GM12865 (cell line): ENCODE results near the gene RNF167.

Experiments
- DNase-seq: peaks from one replicate; pipeline ENCODE4 v3.0.0; 2010; ENCODE audit warnings: low read depth
- H3K4me3 ChIP-seq: 2 replicates; pipeline ENCODE4 v1.5.1; 2011; ENCODE audit warnings: mild to moderate bottlenecking, low read depth, low read length, control low read depth
- TF ChIP-seq, protein P1 (sequence below): IDR thresholded peaks from 2 replicates; pipeline ENCODE4 v1.5.1; 2011; ENCODE audit warnings: low read length, control low read depth, low read depth, inconsistent platforms; ENCODE audit not compliant: insufficient read depth; ENCODE audit errors: missing control alignments

Gene RNF167

DNA sequence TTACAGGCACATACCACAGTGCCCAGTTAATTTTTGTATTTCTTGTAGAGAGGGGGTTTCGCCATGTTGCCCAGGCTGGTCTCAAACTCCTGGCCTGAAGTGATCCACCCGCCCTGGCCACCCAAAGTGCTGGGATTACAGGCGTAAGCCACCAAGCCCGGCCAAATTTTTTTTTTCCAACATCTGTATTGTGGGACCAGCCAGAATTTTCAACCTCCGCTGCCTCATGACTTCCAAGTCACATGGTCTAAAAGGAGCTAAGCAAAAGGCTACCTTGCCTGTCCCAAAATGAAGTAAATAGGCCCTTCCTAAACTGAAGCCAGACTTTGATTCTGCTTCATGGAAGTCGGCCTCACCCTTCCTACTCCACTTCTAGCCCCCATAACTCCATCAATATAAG lies 31.8 kb downstream of the RNF167 start:
- H3K4me3 ChIP-seq = no peak overlapping the region
- TF ChIP-seq, protein P1, sequence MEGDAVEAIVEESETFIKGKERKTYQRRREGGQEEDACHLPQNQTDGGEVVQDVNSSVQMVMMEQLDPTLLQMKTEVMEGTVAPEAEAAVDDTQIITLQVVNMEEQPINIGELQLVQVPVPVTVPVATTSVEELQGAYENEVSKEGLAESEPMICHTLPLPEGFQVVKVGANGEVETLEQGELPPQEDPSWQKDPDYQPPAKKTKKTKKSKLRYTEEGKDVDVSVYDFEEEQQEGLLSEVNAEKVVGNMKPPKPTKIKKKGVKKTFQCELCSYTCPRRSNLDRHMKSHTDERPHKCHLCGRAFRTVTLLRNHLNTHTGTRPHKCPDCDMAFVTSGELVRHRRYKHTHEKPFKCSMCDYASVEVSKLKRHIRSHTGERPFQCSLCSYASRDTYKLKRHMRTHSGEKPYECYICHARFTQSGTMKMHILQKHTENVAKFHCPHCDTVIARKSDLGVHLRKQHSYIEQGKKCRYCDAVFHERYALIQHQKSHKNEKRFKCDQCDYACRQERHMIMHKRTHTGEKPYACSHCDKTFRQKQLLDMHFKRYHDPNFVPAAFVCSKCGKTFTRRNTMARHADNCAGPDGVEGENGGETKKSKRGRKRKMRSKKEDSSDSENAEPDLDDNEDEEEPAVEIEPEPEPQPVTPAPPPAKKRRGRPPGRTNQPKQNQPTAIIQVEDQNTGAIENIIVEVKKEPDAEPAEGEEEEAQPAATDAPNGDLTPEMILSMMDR = no peak
- DNase-seq = no peak

DNA sequence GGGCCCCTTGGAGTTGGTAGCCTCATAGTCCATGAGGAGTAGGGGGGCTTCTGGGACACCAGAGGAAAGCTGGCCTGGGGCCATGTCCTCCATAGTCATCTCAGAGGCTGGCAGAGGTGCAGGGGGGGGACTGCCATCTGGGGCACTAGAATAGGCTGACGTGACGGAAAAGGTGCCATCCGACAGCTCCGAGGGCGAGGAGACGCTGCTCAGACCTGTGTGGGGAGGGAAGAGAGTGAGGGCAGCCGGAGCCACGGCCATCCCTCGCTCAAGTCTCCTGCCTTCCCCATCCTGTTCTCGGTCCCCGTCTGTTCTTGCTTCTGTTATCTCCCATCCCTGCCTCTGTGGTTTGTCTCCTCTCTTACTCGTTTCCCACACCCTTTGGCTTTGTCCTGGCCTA lies 32.3 kb downstream of the RNF167 start:
- H3K4me3 ChIP-seq = no peak overlapping the region
- no peak for DNase-seq
- TF ChIP-seq, protein P1 = no peak

GRCh38 chr17:4972752-4973151 lies 32.7 kb downstream of the RNF167 start:
- no peak for DNase-seq
- no peak overlapping the region for H3K4me3 ChIP-seq
- TF ChIP-seq, protein P1 = no peak

DNA sequence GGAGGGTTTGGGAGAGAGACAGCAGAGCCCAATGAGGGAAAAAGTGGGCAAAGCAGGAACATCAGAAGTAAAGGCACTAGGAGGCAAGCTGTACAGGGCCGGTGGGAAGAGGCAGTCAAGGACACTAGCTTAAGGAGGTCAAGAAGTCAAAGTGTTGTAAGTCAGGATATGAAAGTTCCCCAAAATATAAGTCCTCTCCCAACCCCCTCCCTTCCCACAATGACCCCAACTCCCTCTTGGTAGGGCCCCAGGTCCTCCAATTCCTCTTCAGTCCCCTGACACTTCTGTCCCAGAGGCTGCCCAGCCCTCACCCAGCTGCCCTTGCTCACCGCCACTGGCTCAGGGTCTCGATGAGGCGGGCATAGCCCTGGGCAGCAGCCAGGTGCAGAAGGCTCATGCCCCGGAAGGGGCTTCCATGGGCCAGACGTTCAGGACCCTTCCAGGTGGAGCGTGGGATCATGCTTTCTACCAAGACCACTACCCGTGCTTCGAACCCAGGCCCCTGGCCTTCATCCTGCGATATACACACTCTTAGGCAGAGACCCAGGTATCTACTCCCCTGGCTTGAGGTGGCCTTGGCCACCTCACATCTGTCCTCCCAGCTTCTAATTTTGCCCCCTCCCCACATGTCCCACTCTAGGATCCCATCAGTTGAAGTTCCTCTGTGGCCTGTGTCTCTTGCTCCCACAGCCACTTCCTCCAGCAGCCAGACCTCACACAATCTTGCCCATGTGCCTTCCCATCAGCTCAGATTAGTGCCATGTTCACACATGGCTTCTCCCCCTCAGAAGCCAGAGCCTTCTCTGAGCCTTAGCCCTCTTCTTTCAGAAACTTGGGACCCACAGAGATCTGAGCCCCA lies 33.4 kb downstream of the RNF167 start:
- no peak for DNase-seq
- H3K4me3 ChIP-seq = no peak overlapping the region
- TF ChIP-seq, protein P1 = no peak

- TF ChIP-seq, protein P1 = no peak
- no peak overlapping the region for H3K4me3 ChIP-seq
- DNase-seq = no peak
Measured at GRCh38 chr17:4974115-4974670, 34.1 kb downstream of the RNF167 start.

- no peak overlapping the region for H3K4me3 ChIP-seq
- TF ChIP-seq, protein P1 = no peak
- DNase-seq = no peak
Measured at GRCh38 chr17:4978726-4979125, 38.7 kb downstream of the RNF167 start.

- TF ChIP-seq, protein P1 = peak; percentile 60
- peak; percentile 73 for DNase-seq
- no peak overlapping the region for H3K4me3 ChIP-seq
Measured at GRCh38 chr17:4980644-4981216, 40.7 kb downstream of the RNF167 start.
